Glutamatergic neuron (in vitro differentiated cells): ENCODE results near the gene PDE8B. TPM values are rescaled to one million over a fixed set of nuclear protein-coding genes. Genes with fewer than 3 reads are reported as not detected.

Source experiments
- DNase-seq: peaks from one replicate; pipeline ENCODE4 v3.0.0; 2022
- H3K27ac Mint-ChIP-seq: one replicate; pipeline ENCODE4 v1.8.0; 2020; ENCODE audit warnings: mild to moderate bottlenecking, mixed read lengths, inconsistent platforms; ENCODE audit not compliant: unreplicated experiment
- H3K27me3 Mint-ChIP-seq: one replicate; pipeline ENCODE4 v1.8.0; 2020; ENCODE audit warnings: mild to moderate bottlenecking, moderate library complexity, mixed read lengths, inconsistent platforms; ENCODE audit not compliant: unreplicated experiment
- H3K36me3 Mint-ChIP-seq: one replicate; pipeline ENCODE4 v1.8.0; 2020; ENCODE audit warnings: mild to moderate bottlenecking, mixed read lengths, inconsistent platforms; ENCODE audit not compliant: unreplicated experiment
- H3K4me1 Mint-ChIP-seq: one replicate; pipeline ENCODE4 v1.8.0; 2020; ENCODE audit warnings: mild to moderate bottlenecking, low read depth, mixed read lengths, inconsistent platforms; ENCODE audit not compliant: unreplicated experiment
- H3K4me3 Mint-ChIP-seq: one replicate; pipeline ENCODE4 v1.8.0; 2020; ENCODE audit warnings: mild to moderate bottlenecking, mixed read lengths, inconsistent platforms; ENCODE audit not compliant: unreplicated experiment
- H3K9me3 Mint-ChIP-seq: one replicate; pipeline ENCODE4 v1.8.0; 2020; ENCODE audit warnings: mild to moderate bottlenecking, moderate library complexity, mixed read lengths, inconsistent platforms; ENCODE audit not compliant: unreplicated experiment
- total RNA-seq: library from RNA; stranded (reverse); fragmentation: NEBNext Ultra II Directional; extraction: Animal tissue kit (Norgen Biotek cat#: 25700); gene quantifications from one replicate; pipeline ENCODE4 v1.2.1, GENCODE V29; 2021; ENCODE audit not compliant: unreplicated experiment
- TF ChIP-seq, protein P1 (sequence below): fragments of 200-600 bp; sonication (generic); IDR thresholded peaks from one replicate; pipeline ENCODE4 v1.5.0; 2021; ENCODE audit not compliant: partially characterized antibody, unreplicated experiment

Gene PDE8B
- total RNA-seq, 1 donor from 2014 or later, result 1.1 TPM

DNA sequence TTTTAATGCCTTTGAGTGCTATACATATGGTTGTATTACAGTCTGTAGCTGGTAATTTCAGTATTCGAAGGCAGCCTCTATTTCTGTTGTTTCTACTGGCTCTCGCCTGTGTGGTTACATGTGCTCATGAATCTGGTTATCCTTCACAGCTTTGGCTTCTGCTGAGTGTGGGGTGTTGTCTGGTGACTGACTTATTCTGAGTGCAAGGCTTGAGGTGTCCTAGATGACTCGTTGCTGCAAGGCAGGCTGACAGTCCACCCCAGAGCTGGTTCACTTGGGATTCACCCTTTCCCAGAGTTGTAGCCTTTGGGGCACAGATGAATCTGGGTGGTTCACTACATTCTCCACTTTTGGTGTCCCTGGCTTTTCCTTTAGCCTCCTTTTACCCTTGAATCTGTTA is 41.4 kb downstream of the PDE8B start:
- peaks cover 2% of the 10 kb centered on the region for H3K27me3 Mint-ChIP-seq
- H3K36me3 Mint-ChIP-seq, result no peaks in the 10 kb centered on the region
- no peak for DNase-seq
- no peak overlapping the region for H3K4me3 Mint-ChIP-seq
- peaks cover 1% of the 10 kb centered on the region for H3K9me3 Mint-ChIP-seq
- no peak overlapping the region for H3K27ac Mint-ChIP-seq
- H3K4me1 Mint-ChIP-seq, result no peaks in the 10 kb centered on the region
- TF ChIP-seq, protein P1, sequence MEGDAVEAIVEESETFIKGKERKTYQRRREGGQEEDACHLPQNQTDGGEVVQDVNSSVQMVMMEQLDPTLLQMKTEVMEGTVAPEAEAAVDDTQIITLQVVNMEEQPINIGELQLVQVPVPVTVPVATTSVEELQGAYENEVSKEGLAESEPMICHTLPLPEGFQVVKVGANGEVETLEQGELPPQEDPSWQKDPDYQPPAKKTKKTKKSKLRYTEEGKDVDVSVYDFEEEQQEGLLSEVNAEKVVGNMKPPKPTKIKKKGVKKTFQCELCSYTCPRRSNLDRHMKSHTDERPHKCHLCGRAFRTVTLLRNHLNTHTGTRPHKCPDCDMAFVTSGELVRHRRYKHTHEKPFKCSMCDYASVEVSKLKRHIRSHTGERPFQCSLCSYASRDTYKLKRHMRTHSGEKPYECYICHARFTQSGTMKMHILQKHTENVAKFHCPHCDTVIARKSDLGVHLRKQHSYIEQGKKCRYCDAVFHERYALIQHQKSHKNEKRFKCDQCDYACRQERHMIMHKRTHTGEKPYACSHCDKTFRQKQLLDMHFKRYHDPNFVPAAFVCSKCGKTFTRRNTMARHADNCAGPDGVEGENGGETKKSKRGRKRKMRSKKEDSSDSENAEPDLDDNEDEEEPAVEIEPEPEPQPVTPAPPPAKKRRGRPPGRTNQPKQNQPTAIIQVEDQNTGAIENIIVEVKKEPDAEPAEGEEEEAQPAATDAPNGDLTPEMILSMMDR, result no peak

DNA sequence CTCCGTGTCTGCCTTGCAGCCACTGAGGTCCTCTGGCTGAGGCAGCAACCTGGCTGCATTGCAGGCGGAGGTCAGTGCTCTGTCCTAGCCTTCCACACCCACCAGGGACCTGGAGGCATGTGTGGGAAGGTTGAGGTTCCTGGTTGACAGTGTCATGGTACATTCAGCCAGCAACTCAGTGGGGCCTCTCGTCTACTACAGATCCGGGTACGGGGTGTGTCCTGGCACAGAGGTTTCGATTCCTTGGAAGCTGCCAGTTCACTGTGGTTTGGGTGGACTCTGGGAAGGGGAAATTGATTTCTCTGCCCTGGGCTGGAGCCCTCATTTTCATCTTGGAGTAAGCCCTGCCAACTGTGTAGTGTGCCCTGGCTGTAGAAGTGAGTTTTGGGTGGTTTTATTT is 45.1 kb downstream of the PDE8B start:
- Mint-ChIP-seq H3K27me3 (peaks cover 2% of the 10 kb centered on the region), H3K36me3 (no peaks in the 10 kb centered on the region), H3K4me1 (no peaks in the 10 kb centered on the region), H3K27ac (no peak overlapping the region), H3K9me3 (peaks cover 1% of the 10 kb centered on the region), H3K4me3 (no peak overlapping the region)
- TF ChIP-seq, protein P1, result no peak
- no peak for DNase-seq

DNA sequence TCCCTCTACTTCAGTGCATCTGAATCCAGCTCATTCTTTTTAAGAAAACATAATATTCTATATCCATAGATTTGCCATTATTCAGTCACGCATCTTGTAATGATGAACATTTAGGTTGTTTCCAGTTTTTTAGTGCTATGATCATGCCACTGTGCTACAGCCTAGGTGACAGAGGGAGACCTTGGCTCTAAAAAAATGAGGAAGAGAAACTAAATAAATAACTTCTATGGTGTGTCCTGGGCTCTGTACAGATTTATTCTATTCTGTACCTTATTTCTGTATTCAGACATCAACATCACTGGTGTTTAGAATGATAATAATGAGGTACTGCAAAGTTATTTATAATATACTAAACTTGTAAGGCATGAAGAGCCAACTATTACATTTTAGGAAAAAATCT is 45.9 kb downstream of the PDE8B start:
- H3K27ac Mint-ChIP-seq, result no peak overlapping the region
- H3K4me3 Mint-ChIP-seq, result no peak overlapping the region
- H3K36me3 Mint-ChIP-seq, result no peaks in the 10 kb centered on the region
- H3K9me3 Mint-ChIP-seq, result peaks cover 1% of the 10 kb centered on the region
- TF ChIP-seq, protein P1, result no peak
- peaks cover 2% of the 10 kb centered on the region for H3K27me3 Mint-ChIP-seq
- H3K4me1 Mint-ChIP-seq, result no peaks in the 10 kb centered on the region
- no peak for DNase-seq

DNA sequence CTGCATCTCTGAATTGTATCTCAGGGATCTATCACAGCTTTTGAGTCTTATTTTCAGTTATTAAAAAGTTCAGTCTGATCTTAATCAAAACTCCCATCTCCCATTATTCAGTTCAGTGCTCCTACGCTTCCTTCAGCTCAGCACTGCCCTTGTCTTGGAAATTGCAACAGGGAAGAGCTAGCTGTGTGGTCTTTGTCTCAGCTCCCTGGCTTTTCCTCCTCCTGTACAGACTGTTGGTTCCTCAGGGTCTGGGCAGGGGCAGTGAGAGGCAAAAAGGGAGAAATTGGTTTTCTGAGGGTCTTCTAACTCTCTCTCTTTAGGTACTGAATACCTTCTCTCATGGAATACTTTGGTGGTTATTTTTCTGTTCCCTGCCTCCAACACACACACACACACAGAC is 48.2 kb downstream of the PDE8B start:
- no peaks in the 10 kb centered on the region for H3K36me3 Mint-ChIP-seq
- H3K9me3 Mint-ChIP-seq, result peaks cover 1% of the 10 kb centered on the region
- no peak overlapping the region for H3K27ac Mint-ChIP-seq
- peaks cover 2% of the 10 kb centered on the region for H3K27me3 Mint-ChIP-seq
- no peak for DNase-seq
- TF ChIP-seq, protein P1, result no peak
- no peak overlapping the region for H3K4me3 Mint-ChIP-seq
- H3K4me1 Mint-ChIP-seq, result no peaks in the 10 kb centered on the region

DNA sequence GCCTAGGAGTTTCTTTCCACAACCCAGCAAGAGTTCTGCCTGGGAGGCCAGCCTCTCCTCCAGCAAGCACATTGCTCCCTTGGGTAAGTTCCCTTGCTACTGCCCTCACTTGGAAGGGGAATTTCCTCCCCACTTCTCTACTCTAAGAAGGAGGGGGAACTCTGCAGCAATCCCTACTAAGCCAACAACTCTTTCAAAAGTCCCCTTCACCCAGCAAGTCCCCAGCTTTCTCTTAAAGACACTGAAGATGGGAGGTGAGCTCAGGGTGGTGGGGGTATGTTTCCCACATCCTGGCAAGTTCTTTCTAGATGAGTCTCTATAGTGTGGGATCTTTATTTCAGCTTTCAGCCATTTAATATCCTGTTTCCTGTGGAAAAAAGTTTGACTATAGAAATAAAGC is 49.0 kb downstream of the PDE8B start:
- Mint-ChIP-seq H3K9me3 (peaks cover 1% of the 10 kb centered on the region), H3K27ac (no peak overlapping the region), H3K27me3 (peaks cover 2% of the 10 kb centered on the region), H3K4me3 (no peak overlapping the region), H3K36me3 (no peaks in the 10 kb centered on the region), H3K4me1 (no peaks in the 10 kb centered on the region)
- TF ChIP-seq, protein P1, result no peak
- no peak for DNase-seq
